Ovary (tissue), 9 donors: Measurements from ENCODE around the gene GRID1. TPM values are rescaled to one million over a fixed set of nuclear protein-coding genes. Genes with fewer than 3 reads are reported as not detected.

ENCODE experiments used
- DNase-seq, 5 donors: peaks; one replicate each; pipeline ENCODE4 v3.0.0-alpha.2; 2019 to 2020
- H3K27ac ChIP-seq, 2 donors: fragments of 200-600 bp; one replicate each; pipeline versions ENCODE4 v1.5.1 to v1.8.0; 2019 to 2022
- H3K27me3 ChIP-seq: fragments of 200-600 bp; one replicate; pipeline ENCODE4 v1.8.0; 2022
- H3K36me3 ChIP-seq: fragments of 200-600 bp; sonication (generic); one replicate; pipeline ENCODE4 v1.5.1; 2019
- H3K4me1 ChIP-seq: one replicate; pipeline ENCODE4 v1.8.1; 2013; ENCODE audit warnings: mild to moderate bottlenecking, moderate library complexity; ENCODE audit not compliant: insufficient read depth
- H3K4me3 ChIP-seq: fragments of 200-600 bp; sonication (generic); one replicate; pipeline ENCODE4 v1.5.1; 2017
- H3K9me3 ChIP-seq, 2 donors: fragments of 200-600 bp in 1 of 2; sonication (generic) in 1 of 2; one replicate each; pipeline versions ENCODE4 v1.5.1 to v1.8.1; 2013 to 2019; ENCODE audit warnings: mild to moderate bottlenecking in 1 of 2, moderate library complexity in 1 of 2
- CTCF ChIP-seq, 3 donors: fragments of 450-650 bp in 2 of 3; fragments of 200-600 bp in 1 of 3; IDR thresholded peaks; one replicate each; pipeline versions ENCODE4 v1.5.1 to v1.8.0; 2016 to 2022; ENCODE audit warnings: antibody characterized with exemption in 3 of 3, mild to moderate bottlenecking in 1 of 3
- EP300 ChIP-seq: sonication (generic); formaldehyde crosslinking; IDR thresholded peaks from one replicate; pipeline ENCODE4 v1.6.1; 2017; ENCODE audit warnings: antibody characterized with exemption
- POLR2A ChIP-seq: fragments of 450-650 bp; IDR thresholded peaks from one replicate; pipeline ENCODE4 v1.6.1; 2017; ENCODE audit warnings: antibody characterized with exemption, mild to moderate bottlenecking, moderate library complexity
- WGBS, 3 donors: extraction: QIAGEN DNeasy Blood & Tissue Kit in 1 of 3; methylation state at CpG; one replicate each; pipeline versions ENCODE4 v1.1.5 to v1.1.7; 2013 to 2017; 5-methylcytosine and 5-hydroxymethylcytosine counted together
- intact Hi-C, 4 donors: fragments of 100-400 bp; cut with DNase I; formaldehyde crosslinking; loops; one replicate each; pipeline versions ENCODE4 v1.11.0 to v1.15.1; 2022 to 2023
- polyA plus RNA-seq, 2 donors: library from polyadenylated mRNA; stranded (reverse); fragments of 200-250 nt in 1 of 2; fragments of 350-450 nt in 1 of 2; fragmentation: Illumina TruSeq in 1 of 2; extraction: RNeasy Lipid Tissue Mini Kit (QIAGEN cat#74804) in 1 of 2; gene quantifications; one replicate each; pipeline ENCODE4 v1.2.3, GENCODE V29; 2013 to 2014
- total RNA-seq, 7 donors: library from RNA; depleted of rRNA in 2 of 7; stranded (reverse); fragments of >200 nt in 2 of 7; fragmentation: NEBNext Ultra II Directional in 3 of 7; extraction: Animal tissue kit (Norgen Biotek cat#: 25700) in 3 of 7; gene quantifications; one replicate each; pipeline versions ENCODE4 v1.1.0 to v1.2.4, GENCODE V29; 2016 to 2023
- donor health status: DM: no; HTN: no; CAD: no; lungs with moderate emphysema.
- donor health status: DM: no; HTN: no; CAD: no.
- donor health status: Bipolar disorder and iron deficiency.
- donor health status: DM: yes; HTN: yes; CAD: no.
- donor health status: DM: no; HTN: no; CAD: no.
- donor health status: DM: yes; HTN: yes; CAD: no.

The GRID1 gene
- total and polyA plus RNA-seq, 9 donors = 0.57 to 6.2 (median 1.8) TPM

DNA sequence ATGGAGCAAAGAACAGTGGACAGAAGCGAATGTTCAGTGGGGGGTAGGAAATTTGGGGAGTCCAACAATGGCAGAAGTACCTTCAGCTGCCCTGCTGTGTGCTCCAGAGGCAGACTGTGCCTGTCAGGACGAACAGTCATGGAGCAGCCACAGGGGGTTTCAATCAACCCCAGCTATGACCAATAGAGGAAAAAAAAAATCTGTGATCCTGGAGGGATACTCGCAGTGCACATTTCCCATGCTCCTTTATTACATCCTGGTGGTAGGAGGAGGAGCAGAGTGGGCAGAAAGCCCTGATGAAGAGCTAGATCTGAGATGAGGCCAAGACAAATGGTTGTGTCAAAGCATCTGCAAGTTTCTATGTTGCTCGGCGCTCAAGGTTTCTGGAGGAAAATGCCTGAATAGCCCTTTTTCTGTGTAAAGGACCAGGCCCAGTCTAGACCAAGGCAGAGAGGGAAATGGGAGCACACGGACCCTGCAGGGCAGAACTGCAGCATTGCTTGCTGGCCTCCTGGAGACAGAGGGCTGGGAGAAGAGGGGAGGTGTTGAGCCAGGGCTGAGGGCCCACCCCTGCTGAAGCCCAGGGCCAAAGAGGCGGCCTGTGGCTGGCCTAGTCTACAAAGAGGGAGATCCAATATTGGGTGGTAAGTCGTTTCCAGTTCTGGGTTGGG, 201.5 kb downstream of the GRID1 start:
- intact Hi-C loops = no loop called here
- Histone ChIP-seq H3K9me3 (no peaks in the 10 kb centered on the region), H3K27ac (no peak overlapping the region), H3K27me3 (no peaks in the 10 kb centered on the region), H3K4me3 (no peak overlapping the region), H3K4me1 (no peaks in the 10 kb centered on the region), H3K36me3 (no peaks in the 10 kb centered on the region)
- TF ChIP-seq CTCF (IDR thresholded peaks at IDR 0.05) (no peak), EP300 (no peak), POLR2A (no peak)
- DNase-seq = peak in 1 of 5 donors; percentile 1
- WGBS, 3 donors = 80 to 84% (median 83%) methylated on average over 8 of the region's 8 CpGs

- WGBS, 3 donors = 78 to 86% (median 80%) methylated on average over 6 of the region's 6 CpGs
- H3K9me3 ChIP-seq = no peaks in the 10 kb centered on the region
- no peak for TF ChIP-seq POLR2A
- TF ChIP-seq EP300 = no peak
- no peak for TF ChIP-seq CTCF (IDR thresholded peaks at IDR 0.05)
- H3K36me3 ChIP-seq = no peaks in the 10 kb centered on the region
- no peaks in the 10 kb centered on the region for H3K27me3 ChIP-seq
- no peak overlapping the region for H3K27ac ChIP-seq
- H3K4me1 ChIP-seq = no peaks in the 10 kb centered on the region
- intact Hi-C loops = no loop called here
- peak in 1 of 5 donors; percentile 6 for DNase-seq
- no peak overlapping the region for H3K4me3 ChIP-seq
Measured at GRCh38 chr10:86164174-86164774, 202.3 kb downstream of the GRID1 start.

DNA sequence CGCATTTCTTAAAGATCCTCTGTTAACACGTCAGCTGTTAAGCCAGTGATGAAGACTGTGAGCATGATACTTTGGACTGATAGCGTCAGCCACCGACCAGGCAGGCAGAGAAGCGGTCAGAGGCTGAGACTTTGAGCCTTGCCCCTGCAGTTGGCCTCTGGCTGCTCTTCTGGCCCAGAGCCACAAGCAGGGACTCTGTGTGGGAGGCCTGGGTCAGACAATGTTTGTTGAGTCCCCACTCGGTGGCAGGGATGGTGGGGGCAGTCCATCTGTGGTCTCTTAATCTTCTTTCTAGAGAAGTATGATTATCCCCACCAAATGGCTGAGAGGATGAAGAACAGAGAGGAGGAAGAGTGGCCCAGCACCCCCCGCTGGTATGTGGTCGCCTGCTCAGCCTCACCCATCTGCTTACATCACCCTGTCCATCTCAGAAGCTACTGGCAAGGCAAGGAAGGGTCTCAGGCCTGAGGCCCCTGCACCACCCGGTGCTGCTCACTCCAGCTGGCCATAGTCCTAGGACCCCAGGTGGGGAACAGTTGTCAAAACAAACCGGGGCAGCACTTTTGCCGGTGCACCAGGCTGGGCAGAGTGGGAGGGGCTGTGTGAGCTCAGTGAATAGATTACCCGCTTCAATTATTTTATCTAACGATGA, 202.9 kb downstream of the GRID1 start:
- Histone ChIP-seq H3K36me3 (no peaks in the 10 kb centered on the region), H3K9me3 (no peaks in the 10 kb centered on the region), H3K4me1 (no peaks in the 10 kb centered on the region), H3K27me3 (no peaks in the 10 kb centered on the region), H3K4me3 (no peak overlapping the region), H3K27ac (no peak overlapping the region)
- WGBS, 3 donors = 51 to 63% (median 53%) methylated on average over 13 of the region's 13 CpGs
- intact Hi-C loops = no loop called here
- DNase-seq = peak in 1 of 5 donors; percentile 17
- TF ChIP-seq EP300 (no peak), CTCF (IDR thresholded peaks at IDR 0.05) (no peak), POLR2A (no peak)

DNA sequence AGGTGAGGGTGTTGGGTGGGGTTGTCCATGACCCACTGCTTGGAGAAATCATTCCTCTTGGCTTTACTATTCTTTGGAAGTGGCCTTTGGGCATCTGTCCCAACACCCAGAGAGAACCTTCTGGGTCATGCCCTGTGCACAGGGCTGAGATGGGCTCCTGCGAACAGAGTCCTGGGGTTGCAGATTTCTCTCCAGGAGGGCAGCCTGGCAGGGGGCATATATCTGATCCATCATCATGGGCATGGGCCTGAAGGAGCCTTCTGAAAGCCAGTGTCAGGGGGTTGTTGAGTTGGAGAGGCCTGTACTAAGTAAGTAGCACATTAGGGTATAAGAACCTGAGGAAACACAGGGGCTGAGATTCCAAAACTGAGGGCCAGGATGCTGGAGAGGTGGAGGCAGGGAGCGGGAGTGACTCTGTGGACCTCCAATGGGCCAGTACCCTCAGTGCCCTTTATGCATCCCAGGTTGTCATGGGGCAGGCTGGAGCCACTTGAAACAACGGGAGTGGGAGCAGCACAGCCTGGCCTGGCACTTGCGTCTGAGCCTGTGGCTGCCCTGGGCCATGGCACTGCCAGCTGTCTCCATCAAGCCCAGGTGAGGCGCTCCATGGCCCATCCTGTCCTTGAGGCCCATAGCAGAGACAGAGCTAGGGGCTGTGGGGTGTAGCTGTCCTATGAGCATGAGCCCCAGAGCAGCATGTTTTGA, 203.7 kb downstream of the GRID1 start:
- H3K27ac ChIP-seq = no peak overlapping the region
- no peak overlapping the region for H3K4me3 ChIP-seq
- intact Hi-C loops = no loop called here
- peak in 1 of 5 donors; percentile 8 for DNase-seq
- H3K9me3 ChIP-seq = no peaks in the 10 kb centered on the region
- H3K4me1 ChIP-seq = no peaks in the 10 kb centered on the region
- H3K27me3 ChIP-seq = no peaks in the 10 kb centered on the region
- 92 to 95% (median 93%) methylated on average over 5 of the region's 5 CpGs for WGBS, 3 donors
- TF ChIP-seq EP300 (no peak), CTCF (IDR thresholded peaks at IDR 0.05) (no peak), POLR2A (no peak)
- no peaks in the 10 kb centered on the region for H3K36me3 ChIP-seq
